Stimulated activated CD4-positive, alpha-beta T cell treated with anti-CD3 and anti-CD28 coated beads, Interleukin-4, amount 100 ng/mL, for 1 hour (primary cell): ENCODE measurements around the gene EPHB3.
"Not testable (repeated sequence)": the region's sequence is repeated elsewhere in the genome, so short reads cannot be mapped to it uniquely, and the experiment has no call there.

Source experiments
- DNase-seq: peaks from one replicate; pipeline ENCODE4 v3.0.0-alpha.2; 2020

Gene EPHB3

DNA sequence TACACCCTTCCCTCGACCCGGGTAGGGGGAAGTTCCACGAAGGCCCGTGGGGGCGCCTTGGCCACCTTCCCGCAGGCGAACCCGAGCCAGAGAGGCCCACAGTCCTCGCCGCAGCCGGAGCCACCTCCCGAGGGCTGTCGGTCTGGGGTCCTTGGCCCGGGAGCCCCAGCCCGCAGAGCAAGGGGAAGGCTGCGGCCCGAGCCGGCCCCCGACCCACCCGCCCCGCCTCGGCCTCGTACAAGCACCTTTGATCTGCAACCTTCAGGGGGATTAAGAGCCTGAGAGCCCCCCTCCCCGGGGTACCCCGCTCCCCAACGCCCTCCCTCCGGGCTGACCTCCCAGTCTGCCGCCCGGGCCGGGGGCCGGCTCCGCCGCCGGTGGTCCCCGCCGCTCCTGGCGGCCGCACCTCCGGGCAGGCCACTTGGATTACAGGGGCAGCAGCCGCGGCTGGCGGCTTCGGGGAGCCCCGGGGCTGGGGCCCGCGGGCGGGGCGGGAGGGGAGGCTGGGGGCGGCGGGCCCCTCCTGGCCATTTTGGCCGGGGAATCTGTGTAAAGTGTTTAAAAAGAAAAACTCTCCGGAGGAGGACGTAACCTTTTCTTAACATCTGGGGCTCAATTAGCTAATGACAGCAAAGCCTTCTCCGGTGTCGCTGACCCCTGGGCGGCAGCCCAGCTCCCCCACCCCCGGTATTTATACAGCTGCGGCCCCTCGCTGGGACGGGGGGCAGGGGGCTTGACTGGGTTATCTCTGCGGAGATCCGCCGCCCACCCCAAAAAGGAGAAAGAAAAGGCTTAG is 40.2 kb downstream of the EPHB3 start:
- DNase-seq, result no peak

DNA sequence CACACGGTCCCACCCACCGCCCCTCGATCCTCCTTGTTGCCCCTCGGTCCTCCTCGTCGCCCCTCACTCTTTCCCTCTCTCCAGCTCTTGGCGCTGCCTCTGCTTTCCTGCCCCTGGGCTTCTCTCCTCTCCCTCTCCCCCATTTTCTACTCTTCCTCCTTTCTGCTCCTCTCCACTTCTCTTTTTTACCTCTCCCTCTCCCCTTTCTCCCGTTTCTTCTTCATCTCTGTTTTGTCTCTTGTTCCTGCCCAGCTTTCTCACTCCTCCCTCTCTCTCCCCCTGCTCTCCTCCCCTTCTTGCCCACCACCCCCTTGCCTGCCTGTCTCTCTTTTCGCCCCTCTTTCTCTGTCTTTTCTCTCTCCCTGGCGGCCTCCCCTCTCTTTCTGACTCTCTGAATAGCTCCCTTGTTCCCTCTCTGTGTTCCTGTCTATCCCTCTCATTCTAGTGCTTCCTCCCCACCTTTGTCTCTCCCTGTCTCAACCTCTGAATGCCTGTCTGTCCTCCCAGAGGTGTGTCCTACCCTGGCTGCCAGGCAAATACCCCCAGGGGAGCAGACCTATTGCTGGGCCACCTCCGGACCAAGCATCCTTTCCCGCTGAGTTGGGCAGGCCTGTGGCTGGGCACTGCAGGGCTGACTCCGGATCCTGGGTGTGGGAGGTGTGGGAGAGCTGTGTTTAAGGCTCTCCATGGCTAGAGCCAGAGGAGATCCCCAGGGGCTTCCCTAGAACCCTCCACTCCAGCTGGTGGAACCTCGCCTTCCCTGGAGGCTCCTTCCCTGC is 41.0 kb downstream of the EPHB3 start:
- DNase-seq, result no peak

DNA sequence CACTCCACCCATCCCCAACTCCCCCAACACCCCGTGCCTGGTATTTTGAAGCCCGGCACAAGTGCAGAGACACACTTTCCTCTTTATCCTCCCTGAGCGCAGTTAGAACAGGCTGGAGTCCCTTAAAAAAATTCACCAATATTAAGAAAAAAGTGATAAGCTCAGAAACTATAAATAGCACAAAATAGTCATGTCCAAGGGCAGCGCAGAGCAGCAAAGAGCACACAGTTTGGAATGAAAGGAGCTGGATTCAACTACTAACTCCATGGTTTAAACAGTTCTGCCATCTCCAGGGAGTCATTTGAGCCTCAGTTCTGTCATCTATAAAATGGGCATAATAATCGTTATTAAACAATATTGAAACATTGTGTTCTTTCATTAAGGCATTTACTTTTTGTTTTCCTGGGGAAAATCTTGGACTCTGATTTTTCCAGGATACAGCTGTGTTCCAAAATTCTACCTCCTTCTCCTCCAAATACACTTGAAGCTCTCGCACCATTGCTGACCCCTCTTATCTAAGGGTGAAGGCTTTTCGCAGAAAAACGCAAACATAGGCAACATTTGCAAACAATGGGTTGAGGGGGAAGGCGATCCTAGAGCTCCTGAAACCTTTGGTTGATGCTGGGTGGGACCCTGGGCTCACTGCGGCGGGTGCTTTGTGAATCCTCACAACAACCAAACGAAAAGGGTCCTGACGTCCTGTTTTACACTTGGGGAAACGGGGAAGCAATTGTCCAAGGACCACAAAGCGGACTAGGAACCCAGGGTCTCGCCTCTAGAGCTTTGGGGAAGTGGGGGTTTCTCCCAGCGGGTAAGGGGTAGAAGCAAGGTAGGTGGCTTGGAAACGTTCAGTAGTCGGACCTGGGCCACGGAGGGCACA is 41.8 kb downstream of the EPHB3 start:
- no peak for DNase-seq

DNA sequence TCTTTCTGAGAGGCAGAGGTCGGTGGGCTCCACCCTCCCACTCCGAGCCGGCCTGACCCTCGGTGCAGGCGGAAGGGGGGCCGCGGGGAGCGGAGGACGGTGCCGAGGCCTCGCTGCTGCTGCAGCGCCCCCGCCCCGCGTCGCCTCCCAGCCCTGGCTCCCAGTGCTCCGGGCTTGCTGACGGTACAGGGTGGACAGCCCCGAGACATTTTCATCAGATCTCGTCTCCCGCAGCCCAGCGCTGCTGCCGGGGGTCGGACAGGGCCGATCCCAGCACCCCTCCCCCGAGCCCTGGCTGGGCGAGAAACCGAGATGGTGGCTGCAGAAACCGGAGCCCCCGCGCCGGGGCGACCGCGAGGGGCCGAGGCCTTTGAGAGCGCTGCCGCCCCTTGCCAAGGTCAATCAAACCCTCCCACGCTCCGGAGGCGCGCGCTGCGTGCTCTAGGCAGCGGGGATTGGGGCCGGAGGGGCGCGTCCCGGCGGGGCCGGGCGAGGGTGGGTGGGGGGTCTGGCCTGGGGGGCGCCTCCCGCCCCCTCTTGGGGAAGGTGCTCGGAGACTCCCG is 42.5 kb downstream of the EPHB3 start:
- DNase-seq, result no peak

DNA sequence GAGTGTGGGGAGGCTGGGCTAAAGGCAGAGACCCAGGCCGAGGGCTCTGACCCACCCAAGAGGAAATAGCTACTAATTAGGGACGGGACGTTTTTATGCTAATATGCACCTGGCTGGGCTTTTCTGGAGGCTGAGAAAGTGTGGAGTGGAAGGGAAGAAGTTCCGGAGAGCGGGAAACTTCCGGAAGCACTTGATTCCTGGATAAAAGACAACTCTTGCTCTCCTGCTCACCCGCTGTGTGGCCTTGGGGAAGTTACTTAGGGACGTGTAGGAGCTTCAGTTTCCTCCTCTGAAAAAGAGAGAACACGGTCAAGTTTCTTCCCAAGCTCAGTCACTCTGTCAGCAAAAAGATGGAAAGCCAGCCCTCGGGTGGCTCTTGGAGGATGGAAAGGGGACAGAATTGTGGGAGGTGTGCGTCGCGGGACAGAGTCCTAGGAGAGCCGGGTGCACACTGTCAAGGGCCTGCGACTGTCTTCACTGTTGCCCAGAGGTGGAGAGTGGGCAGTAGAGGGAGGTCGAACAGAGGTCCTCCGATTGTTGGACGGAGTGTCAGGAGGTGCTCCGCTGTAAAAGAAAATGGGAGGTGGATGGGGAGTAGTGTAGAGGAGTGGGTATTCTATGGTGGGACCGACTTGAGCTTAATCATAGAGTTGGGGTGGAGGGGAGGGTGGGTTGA is 43.2 kb downstream of the EPHB3 start:
- DNase-seq, result no peak

DNA sequence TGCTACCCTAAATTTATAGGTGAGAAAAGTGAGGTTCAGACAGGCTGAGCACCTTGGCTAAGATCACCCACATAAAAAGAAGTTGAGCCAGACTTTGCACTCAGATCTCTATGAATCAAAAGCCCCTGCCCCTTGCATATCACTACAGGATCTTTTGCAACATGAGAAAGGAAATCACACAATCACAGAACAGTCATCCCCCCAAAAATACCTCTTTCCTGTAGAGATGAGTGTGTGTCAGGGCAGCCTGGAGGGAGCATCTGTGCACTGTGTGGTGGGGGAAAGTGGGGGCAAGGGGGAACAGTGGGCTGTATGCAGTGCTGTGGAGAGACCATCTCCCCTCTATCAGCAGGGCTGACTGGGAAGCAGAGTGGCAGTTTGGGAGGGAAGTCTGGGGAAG is 46.6 kb downstream of the EPHB3 start:
- no peak for DNase-seq

DNA sequence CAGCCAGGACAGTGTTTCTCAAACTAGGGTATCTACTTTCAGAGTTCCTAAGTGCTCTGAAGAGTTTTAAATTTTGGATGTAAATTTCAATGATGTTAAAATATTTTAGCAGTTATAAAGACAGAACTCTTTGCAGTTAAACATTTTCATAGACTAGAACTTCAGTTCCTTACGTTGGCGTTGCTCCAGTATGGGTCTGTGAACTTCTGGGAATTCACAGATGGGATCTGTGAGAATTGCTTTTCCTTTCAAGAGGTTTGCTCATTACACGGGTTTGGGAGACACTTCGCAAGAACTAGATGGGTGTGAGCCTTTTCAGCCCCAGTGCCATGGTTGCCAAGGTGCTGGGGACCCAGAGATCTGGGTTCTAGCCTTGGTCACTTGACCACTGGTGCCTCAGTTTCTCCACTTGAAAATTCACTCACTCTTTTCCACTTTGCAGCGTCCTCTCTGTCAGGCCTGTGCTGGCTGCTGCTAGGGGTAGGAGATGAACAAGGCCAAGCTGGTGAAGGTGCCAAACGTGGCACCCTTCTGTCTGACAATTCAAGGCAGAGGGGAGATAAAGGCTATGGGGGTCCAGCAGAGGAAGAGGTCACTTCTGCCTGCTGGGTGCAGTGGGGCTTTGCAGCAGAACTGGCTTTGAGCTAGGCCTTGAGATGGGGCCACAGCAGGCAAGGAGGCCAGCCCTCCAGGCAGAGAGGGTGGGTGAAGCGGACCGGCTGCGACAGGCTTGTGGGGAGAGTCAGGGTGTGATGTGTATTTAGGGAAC is 48.1 kb downstream of the EPHB3 start:
- no peak for DNase-seq

DNA sequence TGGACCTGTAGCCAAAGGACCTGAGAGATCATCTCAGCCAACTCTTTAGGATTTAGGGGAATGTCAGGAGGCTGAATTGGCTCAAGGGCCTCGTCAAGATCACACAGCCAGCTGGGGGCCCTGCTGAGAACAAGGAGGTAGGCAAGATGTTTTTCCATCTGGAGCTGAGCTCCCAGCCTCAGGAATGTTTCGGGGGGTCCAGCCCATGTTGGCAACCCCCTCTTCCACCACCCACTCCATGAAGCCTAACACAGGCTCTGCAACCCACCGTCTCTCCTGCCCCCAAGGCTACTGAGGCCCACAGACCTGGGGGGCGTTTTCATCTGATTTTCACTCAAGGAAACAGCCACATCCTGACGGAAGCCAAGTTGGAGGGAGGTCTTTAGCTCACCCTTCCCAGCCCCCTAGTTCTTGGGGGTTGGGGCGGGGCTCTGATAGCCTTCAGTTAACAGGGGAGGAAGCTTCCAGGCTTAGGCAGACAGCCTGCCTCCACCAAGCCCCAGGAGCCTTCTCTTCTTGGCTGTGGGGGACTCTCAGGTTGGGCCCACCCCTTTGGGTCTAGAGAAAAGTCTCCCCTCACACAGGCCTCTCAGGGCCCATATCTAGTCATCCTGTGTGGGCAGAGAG is 48.8 kb downstream of the EPHB3 start:
- no peak for DNase-seq

DNA sequence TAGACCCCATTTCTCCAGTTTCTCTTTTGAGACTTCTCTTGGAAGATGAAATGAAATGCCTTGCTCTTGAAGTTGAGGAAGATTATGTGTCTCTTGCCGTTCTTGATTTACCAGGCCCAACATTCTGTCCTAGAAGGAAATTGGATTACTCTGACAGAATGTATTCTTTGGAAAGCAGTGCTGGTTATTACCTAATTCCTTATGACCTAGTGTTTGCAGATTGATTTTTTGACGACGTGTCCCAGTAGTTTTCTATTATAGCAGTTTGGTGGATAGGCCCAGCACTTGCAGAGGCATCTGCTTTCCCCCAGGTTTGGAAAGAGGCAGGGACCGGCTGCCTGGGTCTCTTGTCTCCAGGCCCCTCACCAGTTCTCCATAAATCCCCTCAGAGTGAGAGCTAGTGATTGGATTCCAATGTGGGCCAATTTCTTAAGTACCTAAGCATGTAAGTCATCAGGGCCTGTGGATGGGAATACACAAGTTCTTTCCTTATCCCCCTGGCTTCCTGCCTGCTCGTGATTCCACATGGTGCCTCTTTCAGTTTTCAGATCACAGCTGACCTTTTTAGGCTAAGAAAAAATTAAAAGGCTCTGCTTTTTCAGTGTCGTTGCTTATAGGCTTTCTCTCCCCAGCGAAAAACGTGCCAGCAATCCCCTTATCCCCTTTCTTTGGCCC is 50.2 kb downstream of the EPHB3 start:
- no peak for DNase-seq

DNA sequence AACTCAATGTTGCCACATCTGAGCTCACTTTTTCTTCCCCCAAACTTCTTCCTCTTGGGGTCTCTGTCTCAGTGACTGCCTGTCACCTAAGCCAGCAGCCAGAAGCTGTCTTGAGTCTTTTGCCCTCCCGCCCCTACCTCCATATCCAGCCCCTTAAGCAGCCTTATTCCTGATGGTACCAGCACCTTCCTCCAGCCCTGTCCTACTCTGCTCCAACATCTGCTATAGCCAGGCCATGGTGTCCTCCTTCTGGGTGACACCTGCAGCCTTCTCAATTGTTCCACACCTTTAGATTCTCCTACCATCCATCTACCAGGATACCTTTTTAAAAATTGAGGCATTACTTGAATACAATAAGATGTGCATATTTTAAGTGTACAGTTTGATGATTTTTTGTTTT is 53.8 kb downstream of the EPHB3 start:
- no peak for DNase-seq

DNA sequence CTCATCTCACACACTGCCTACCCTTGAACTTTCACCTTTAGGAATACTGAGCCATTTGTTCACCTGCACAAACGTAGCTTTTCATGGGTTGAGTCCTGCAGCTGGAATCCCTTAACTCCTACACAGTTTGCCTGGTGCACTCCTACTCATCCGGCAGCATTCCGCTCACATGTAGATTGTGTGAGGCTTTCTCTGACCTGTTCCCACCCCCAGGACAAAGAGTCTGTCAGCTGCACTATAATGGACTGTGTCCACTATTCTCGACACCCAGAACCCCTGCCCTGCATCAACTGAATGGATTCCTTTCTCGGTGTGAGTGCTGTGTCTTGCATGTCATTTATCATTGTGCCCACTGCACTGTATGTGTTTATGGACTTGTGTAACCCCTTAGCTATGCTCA is 54.9 kb downstream of the EPHB3 start:
- DNase-seq, result no peak

DNA sequence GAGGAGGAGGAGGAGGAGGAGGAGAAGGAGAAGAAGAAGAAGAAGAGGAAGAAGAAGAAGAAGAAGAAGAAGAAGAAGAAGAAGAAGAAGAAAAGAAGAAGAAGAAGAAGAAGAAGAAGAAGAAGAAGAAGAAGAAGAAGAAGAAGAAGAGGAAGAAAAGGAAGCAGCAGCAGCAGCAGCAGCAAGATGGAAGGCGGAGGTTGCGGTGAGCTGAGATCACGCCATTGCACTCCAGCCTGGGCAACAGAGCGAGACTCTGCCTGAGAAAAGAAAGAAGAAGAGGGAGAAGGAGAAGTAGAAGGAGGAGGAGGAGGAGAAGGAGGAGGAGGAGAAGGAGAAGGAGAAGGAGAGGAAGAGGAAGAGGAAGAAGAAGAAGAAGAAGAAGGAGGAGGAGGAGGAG is 55.7 kb downstream of the EPHB3 start:
- not testable (repeated sequence) for DNase-seq

DNA sequence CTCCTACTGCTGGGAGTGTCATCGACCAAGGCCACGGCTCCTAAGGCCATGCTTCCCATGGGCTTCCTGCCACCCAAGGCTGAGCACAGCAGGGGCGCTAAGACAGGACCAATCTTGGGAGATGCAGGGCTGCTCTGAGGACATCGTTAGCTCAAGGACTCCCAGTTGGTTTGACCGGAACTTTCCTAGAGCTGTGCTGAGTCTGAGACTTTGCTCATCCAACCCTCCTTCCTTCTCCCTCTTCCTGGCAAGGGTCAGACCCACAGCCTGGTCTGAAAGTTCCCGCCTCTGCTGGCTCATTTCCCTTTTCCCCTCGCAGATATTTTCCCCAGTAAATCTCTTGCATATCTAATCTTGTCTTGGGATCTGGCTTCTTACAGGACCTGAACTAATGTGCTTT is 57.2 kb downstream of the EPHB3 start:
- DNase-seq, result no peak

DNA sequence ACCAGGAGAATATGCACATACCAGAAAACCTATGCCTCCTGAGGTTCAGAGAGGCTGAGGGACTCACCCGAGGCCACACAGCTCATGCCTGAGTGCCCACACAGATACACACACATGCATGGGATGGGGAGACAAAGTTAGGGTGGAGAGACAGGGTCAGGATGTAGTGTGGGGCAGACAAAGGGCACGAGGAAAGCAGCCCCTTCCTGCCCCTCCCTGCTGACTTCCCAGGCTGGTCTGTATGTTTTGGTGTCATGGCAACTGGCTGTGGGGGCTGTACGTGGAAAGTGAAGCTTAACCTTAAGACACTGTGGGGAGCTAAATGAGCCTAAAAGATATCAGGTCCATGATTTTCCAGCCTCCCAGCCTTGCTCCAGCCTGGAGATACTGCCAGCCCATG is 57.8 kb downstream of the EPHB3 start:
- no peak for DNase-seq

DNA sequence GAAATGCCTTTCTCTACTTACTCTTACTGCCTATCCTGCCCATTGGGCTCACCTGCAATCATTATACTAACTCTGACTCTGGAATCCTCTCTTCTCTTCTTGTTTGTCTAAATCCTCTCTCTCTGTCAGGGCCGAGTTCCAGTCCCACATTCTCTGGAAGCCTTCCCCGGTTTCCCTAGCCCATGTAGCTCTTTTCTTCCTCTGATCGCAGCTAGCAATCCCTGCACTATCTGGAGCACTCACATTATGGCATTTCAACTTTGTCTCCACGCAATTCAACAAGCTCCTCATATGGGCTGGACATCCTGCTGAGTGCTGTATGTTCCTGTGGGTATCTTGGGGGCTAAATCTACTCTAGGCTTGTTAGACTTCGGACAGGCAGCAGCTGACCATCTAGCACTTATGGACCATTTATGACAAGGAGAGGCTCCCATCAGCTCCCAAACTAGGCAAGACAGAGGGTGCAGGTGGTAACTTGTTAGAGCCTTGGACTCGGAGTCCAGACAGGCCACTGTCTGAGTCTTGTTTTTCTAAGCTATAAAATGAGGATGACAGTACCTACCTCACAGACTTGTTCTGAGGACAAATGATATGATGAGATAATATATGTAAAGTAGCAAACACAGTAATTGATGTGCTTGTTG is 58.3 kb downstream of the EPHB3 start:
- no peak for DNase-seq

DNA sequence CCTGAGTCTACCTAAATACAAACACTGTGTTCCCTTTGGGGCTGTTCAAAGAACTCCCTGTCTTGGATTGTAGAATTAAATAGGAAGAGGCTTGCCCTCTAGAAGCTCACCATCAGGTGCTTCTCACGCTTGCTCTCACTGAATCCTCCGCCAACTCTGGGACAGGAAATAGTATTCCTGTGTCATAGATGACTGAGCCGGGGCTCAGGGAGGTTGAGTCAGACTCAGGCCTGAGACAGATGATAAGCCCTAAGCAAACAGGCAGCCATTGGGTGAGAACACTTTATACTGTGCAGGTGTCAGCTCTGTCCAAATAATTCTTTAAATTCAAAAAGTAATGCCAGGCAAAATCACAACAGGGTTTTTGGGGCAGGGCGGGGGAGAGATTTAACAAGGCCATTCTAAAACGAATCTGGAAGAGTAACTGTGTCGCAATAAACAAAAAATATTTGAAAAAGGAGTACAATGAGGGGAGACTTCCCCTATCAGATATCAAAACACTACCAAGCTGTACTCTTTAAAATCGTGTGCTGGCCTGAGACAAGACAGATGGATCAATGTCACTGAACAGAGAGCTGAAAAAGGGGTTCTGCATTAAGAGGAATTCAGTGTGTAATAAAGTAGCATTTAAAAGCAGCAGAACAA is 59.0 kb downstream of the EPHB3 start:
- no peak for DNase-seq

DNA sequence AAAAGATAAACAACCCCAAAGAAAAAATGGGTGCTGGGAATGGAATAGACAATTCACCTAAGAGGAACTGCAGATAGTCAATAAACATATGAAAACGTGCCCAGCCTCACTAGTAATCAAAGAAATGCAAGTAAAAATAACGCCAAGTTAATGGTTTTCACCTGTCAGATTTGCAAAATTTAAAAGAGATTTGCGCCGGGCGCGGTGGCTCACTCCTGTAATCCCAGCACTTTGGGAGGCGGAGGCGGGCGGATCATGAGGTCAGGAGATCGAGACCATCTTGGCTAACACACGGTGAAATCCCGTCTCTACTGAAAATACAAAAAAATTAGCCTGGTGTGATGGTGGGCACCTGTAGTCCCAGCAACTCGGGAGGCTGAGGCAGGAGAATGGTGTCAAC is 60.6 kb downstream of the EPHB3 start:
- not testable (repeated sequence) for DNase-seq

DNA sequence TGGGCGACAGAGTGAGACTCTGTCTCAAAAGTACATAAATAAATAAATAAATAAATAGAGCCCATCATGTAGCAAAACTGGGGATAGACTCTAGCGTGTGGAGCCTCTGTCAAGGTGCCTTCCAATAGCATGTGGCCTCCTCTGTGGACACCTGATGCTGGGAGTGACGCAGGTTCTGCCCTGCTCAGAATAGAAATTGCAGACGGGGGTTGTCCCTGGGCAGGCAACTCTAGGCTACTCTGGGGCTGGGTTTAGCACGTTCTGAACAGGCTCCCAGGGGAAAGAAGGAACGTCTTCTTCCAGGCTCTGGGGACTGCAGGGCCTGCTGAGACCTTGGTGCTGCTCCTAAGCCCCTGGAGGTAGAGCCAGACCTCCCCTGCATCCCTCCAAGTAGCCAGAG is 65.3 kb downstream of the EPHB3 start:
- DNase-seq, result no peak

DNA sequence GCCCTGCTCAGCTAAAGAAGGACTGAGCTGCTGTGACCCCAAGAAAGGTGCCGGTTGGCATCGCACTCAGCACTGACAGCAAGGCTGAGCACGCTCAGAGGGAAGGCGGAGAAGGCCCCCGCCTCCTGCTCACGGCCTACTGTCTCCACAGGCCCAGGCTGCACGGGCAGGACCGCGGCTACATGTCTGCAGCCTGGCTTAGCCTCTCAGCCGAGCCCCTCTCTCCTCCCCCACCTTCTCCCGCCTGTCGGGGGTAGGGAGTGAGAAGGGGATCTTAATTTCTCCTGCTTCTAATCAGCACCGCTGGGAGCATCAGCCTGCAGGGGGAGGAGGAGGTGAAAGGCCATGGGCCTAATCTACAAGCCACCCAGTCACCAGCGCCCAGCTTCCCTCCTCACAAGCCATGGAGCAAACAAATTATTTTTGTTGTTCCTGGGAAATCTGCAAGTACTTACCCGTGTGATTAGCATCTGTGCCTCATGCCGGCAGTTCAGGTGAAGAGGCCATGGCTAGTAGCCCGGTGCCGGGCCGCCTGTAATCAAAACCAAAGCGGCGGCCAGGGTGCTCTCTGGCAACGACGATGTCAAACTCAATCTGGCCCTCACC is 68.1 kb downstream of the EPHB3 start:
- DNase-seq, result no peak
